ENCODE measurements around the gene PPOX. TPM values are rescaled to one million over a fixed set of nuclear protein-coding genes. Genes with fewer than 3 reads are reported as not detected.

The PPOX gene
- 23.1 and 26.4 TPM in 2 replicates for total RNA-seq (2021)
- percentile 44 among the genes with signal in this experiment for Bru-seq, nascent RNA
- BruChase-seq, experiment 1, labeled RNA remaining after a 2-hour chase, result percentile 51 among the genes with signal in this experiment
- BruChase-seq, experiment 2, labeled RNA remaining after a 6-hour chase, result percentile 44 among the genes with signal in this experiment
- long read RNA-seq, transcript PPOX-201 (13 exons, 1,686 nt), result minor isoform, 8 of 48 reads
- long read RNA-seq, transcript PPOX-202 (13 exons, 1,740 nt), result major isoform, 21 of 48 reads
- long read RNA-seq, partial matches to known transcripts, result 1 of 48 reads
- long read RNA-seq, other reads (novel, unspliced or antisense), result 18 of 48 reads

GRCh38 chr1:161165742-161166668 lies at the start of gene PPOX:
Gene PPOX, plus strand, starts transcription at chr1:161166426. Its CDS starts 422 bp downstream, at chr1:161166848.
- DNase-seq, result peak; percentile 95 to 96
- no peaks in the 10 kb centered on the region for H3K9me3 ChIP-seq (ENCODE audit: insufficient read depth, low read depth)
- peak within 1 kb of the TSS; percentile 98 for H3K4me2 ChIP-seq
- H3K36me3 ChIP-seq (ENCODE audit: low read depth), result peaks cover 3% of the 10 kb centered on the region
- H4K20me1 ChIP-seq (ENCODE audit: insufficient read depth), result no peaks in the 10 kb centered on the region
- H3F3A ChIP-seq (ENCODE audit: insufficient read depth, low read depth), result peaks cover 26% of the 10 kb centered on the region; the same call in 1 of the 2 replicates
- BruUV-seq (replicated peaks), result TSS peak; percentile 64
- intact Hi-C loops (cut with micrococcal nuclease; ENCODE audit: unreplicated experiment), result loop anchor here (2.0 kb wide), 1 partner anchor 47 kb away; the partner anchor contains the start of genes NIT1 and PFDN2
- no peaks in the 10 kb centered on the region for H3K9me2 ChIP-seq (ENCODE audit: insufficient read depth)
- peaks cover 15% of the 10 kb centered on the region for H3K4me1 ChIP-seq (replicated peaks; ENCODE audit: insufficient read depth)
- no peaks in the 10 kb centered on the region for H3K27me3 ChIP-seq (ENCODE audit: insufficient read depth, low read depth)
- peaks cover 4% of the 10 kb centered on the region; the same call in 1 of the 2 replicates for H3K79me2 ChIP-seq (ENCODE audit: low read depth)
- TF ChIP-seq, protein P1, sequence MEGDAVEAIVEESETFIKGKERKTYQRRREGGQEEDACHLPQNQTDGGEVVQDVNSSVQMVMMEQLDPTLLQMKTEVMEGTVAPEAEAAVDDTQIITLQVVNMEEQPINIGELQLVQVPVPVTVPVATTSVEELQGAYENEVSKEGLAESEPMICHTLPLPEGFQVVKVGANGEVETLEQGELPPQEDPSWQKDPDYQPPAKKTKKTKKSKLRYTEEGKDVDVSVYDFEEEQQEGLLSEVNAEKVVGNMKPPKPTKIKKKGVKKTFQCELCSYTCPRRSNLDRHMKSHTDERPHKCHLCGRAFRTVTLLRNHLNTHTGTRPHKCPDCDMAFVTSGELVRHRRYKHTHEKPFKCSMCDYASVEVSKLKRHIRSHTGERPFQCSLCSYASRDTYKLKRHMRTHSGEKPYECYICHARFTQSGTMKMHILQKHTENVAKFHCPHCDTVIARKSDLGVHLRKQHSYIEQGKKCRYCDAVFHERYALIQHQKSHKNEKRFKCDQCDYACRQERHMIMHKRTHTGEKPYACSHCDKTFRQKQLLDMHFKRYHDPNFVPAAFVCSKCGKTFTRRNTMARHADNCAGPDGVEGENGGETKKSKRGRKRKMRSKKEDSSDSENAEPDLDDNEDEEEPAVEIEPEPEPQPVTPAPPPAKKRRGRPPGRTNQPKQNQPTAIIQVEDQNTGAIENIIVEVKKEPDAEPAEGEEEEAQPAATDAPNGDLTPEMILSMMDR (conservative IDR thresholded peaks at IDR 0.05), result no peak; the same call in 1 of the 2 replicates
- no peak for TF ChIP-seq EZH2 (IDR thresholded peaks at IDR 0.05; ENCODE audit: low read depth)
- H3K27ac ChIP-seq, result peak within 1 kb of the TSS; percentile 45
- peak within 1 kb of the TSS; percentile 72 for H3K4me3 ChIP-seq
- ChIA-PET POLR2A (ENCODE audit: unreplicated experiment) (interaction anchor here (0.6 to 1.2 kb wide), 5 partner anchors 11 to 251 kb away, joined by 4 to 15 read pairs (median 6); partner anchors contain the start of gene UFC1), CTCF (interaction anchor here (1.4 kb wide), 1 partner anchor 145 kb away, joined by 5 read pairs; the partner anchor contains the start of gene F11R)
- peak within 1 kb of the TSS; percentile 90 for H2AFZ ChIP-seq

- POLR2A ChIA-PET (ENCODE audit: unreplicated experiment), result interaction anchor here (0.6 kb wide), 2 partner anchors 84 to 87 kb away, joined by 3 to 4 read pairs; no protein-coding TSS in a partner anchor
- Histone ChIP-seq H3K27me3 (ENCODE audit: insufficient read depth, low read depth) (no peaks in the 10 kb centered on the region), H3K79me2 (ENCODE audit: low read depth) (peaks cover 57% of the 10 kb centered on the region), H2AFZ (peak within 1 kb of the TSS; percentile 77), H3F3A (ENCODE audit: insufficient read depth, low read depth) (peaks cover 58% of the 10 kb centered on the region), H3K27ac (peak within 1 kb of the TSS; percentile 81), H3K9me3 (ENCODE audit: insufficient read depth, low read depth) (no peaks in the 10 kb centered on the region), H3K4me1 (replicated peaks; ENCODE audit: insufficient read depth) (peaks cover 50% of the 10 kb centered on the region), H3K36me3 (ENCODE audit: low read depth) (peaks cover 9% of the 10 kb centered on the region; the same call in 1 of the 2 replicates), H4K20me1 (ENCODE audit: insufficient read depth) (no peaks in the 10 kb centered on the region; the same call in 1 of the 2 replicates), H3K4me2 (peak within 1 kb of the TSS; percentile 94), H3K4me3 (peak within 1 kb of the TSS; percentile 82), H3K9me2 (ENCODE audit: insufficient read depth) (no peaks in the 10 kb centered on the region)
- CTCF ChIA-PET, result interaction anchor here (0.6 to 0.7 kb wide), 3 partner anchors 17 to 226 kb away, joined by 3 read pairs; no protein-coding TSS in a partner anchor
- intact Hi-C loops (cut with micrococcal nuclease; ENCODE audit: unreplicated experiment), result loop anchor here (2.0 kb wide), 1 partner anchor 49 kb away; the partner anchor contains the start of gene PPOX
- TF ChIP-seq, protein P1 (conservative IDR thresholded peaks at IDR 0.05), result no peak
- TF ChIP-seq EZH2 (IDR thresholded peaks at IDR 0.05; ENCODE audit: low read depth), result no peak
- peak; percentile 70 to 80 for DNase-seq
- BruUV-seq (replicated peaks), result no TSS peak
Measured at GRCh38 chr1:161117759-161118581, 48.3 kb upstream of the PPOX start, which contains the start of the genes NIT1 and PFDN2. Gene NIT1, plus strand, starts transcription at chr1:161118105. Its CDS starts 72 bp downstream, at chr1:161118177. Gene PFDN2, minus strand, starts transcription at chr1:161118037. Its CDS starts 11 bp downstream, at chr1:161118026.
